Stomach (tissue), 9 donors: ENCODE measurements around the gene EEF1AKMT1. TPM values are rescaled to one million over a fixed set of nuclear protein-coding genes. Genes with fewer than 3 reads are reported as not detected.

Source experiments
- DNase-seq, 2 donors: peaks; one replicate each; pipeline versions ENCODE4 v3.0.0 to v3.0.0-alpha.2; 2013 to 2019
- H3K27ac ChIP-seq, 5 donors: fragments of 200-600 bp in 4 of 5; sonication (generic) in 4 of 5; one replicate each; pipeline ENCODE4 v1.5.1; 2013 to 2019; ENCODE audit warnings: mild to moderate bottlenecking in 1 of 5, moderate library complexity in 1 of 5
- H3K27me3 ChIP-seq, 3 donors: fragments of 200-600 bp; sonication (generic); one replicate each; pipeline ENCODE4 v1.5.1; 2017 to 2019; ENCODE audit warnings: mixed run types in 1 of 3
- H3K36me3 ChIP-seq, 4 donors: fragments of 200-600 bp; sonication (generic); 1 replicate in 3 of 4; 2 replicates in 1 of 4; pipeline ENCODE4 v1.5.1; 2016 to 2019
- H3K4me1 ChIP-seq, 4 donors: fragments of 200-600 bp; sonication (generic); one replicate each; pipeline ENCODE4 v1.5.1; 2016 to 2019
- H3K4me3 ChIP-seq, 4 donors: fragments of 200-600 bp; sonication (generic) in 3 of 4; one replicate each; pipeline ENCODE4 v1.5.1; 2016 to 2019; ENCODE audit warnings: mild to moderate bottlenecking in 1 of 4
- H3K9me3 ChIP-seq, 4 donors: fragments of 200-600 bp; sonication (generic); one replicate each; pipeline ENCODE4 v1.5.1; 2016 to 2019
- CTCF ChIP-seq, 7 experiments: fragments of 450-650 bp in 4 of 7; fragments of 200-600 bp in 3 of 7; sonication (generic) in 3 of 7; IDR thresholded peaks; one replicate each; pipeline ENCODE4 v1.5.1; 2016 to 2019; ENCODE audit warnings: antibody characterized with exemption in 7 of 7, control low read depth in 2 of 7, mild to moderate bottlenecking in 1 of 7
- EP300 ChIP-seq: sonication (generic); formaldehyde crosslinking; IDR thresholded peaks from one replicate; pipeline ENCODE4 v1.6.1; 2017; ENCODE audit warnings: antibody characterized with exemption
- POLR2A ChIP-seq, 4 donors: fragments of 450-650 bp; IDR thresholded peaks; one replicate each; pipeline ENCODE4 v1.6.1; 2016; ENCODE audit warnings: antibody characterized with exemption in 4 of 4, control low read depth in 2 of 4, mild to moderate bottlenecking in 1 of 4, moderate library complexity in 1 of 4
- POLR2AphosphoS5 ChIP-seq, 3 donors: sonication (generic); formaldehyde crosslinking; IDR thresholded peaks; one replicate each; pipeline ENCODE4 v1.6.1; 2016; ENCODE audit warnings: antibody characterized with exemption in 3 of 3
- whole genome bisulfite sequencing, 5 donors: extraction: QIAGEN DNeasy Blood & Tissue Kit in 3 of 5; methylation state at CpG; one replicate each; pipeline versions ENCODE4 v1.1.5 to v1.1.7; 2013 to 2018; 5-methylcytosine and 5-hydroxymethylcytosine counted together
- intact Hi-C: fragments of 100-400 bp; cut with DNase I; formaldehyde crosslinking; loops from one replicate; pipeline ENCODE4 v1.15.1; 2023; ENCODE audit warnings: low total_unique reads
- polyA plus RNA-seq, 3 donors: library from polyadenylated mRNA; stranded (reverse); fragments of 200-250 nt; gene quantifications; one replicate each; pipeline ENCODE4 v1.2.3, GENCODE V29; 2013
- total RNA-seq, 5 donors: library from RNA; depleted of rRNA; stranded (reverse); fragments of >200 nt; gene quantifications; one replicate each; pipeline versions ENCODE4 v1.1.0 to v1.2.3, GENCODE V29; 2014 to 2016
- donor health status: healthy with polysubstance abuse.
- donor health status: Bipolar disorder and iron deficiency.
- donor health status: healthy.

The EEF1AKMT1 gene
- total and polyA plus RNA-seq, 8 donors = 3.1 to 14.1 (median 7.2) TPM; not detected in 1

GRCh38 chr13:20686167-20686566, 87.6 kb downstream of the EEF1AKMT1 start:
- TF ChIP-seq EP300 = no peak
- no peak for TF ChIP-seq POLR2A (IDR thresholded peaks at IDR 0.05)
- TF ChIP-seq CTCF (IDR thresholded peaks at IDR 0.05) = no peak
- TF ChIP-seq POLR2AphosphoS5 (IDR thresholded peaks at IDR 0.05) = no peak
- intact Hi-C loops = no loop called here
- no peak for DNase-seq
- no peaks in the 10 kb centered on the region for H3K27me3 ChIP-seq
- H3K9me3 ChIP-seq = no peaks in the 10 kb centered on the region
- H3K4me3 ChIP-seq = no peak overlapping the region
- H3K27ac ChIP-seq = no peak overlapping the region
- WGBS, 5 donors = 80 to 96% (median 95%) methylated on average over 1 of the region's 1 CpG
- peaks cover 0 to 21% (median 7%) of the 10 kb centered on the region in 4 donors for H3K36me3 ChIP-seq
- no peaks in the 10 kb centered on the region for H3K4me1 ChIP-seq

DNA sequence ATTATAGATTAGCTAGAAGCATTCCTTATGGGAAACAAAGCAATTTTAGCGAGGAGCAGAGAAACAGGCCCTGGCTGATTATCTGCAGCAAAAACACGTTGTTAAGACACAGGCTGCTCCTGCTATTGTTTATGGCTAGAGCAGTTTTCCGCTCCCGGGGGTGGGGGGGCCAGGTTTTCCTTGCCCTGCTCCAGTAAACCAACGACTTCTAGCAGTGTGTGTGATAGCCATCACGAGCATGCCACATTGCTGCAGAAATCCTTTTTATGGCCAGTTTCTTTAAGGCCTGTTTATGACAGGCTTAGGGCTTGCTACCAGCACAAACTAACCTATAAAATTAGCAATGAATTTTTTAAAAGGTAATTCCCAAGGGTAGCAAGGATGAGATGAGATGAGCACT, 88.7 kb downstream of the EEF1AKMT1 start:
- Histone ChIP-seq H3K4me1 (no peaks in the 10 kb centered on the region), H3K27me3 (no peaks in the 10 kb centered on the region), H3K36me3 (peaks cover 0 to 14% (median 5%) of the 10 kb centered on the region in 4 donors), H3K4me3 (no peak overlapping the region), H3K27ac (no peak overlapping the region), H3K9me3 (no peaks in the 10 kb centered on the region)
- WGBS, 5 donors = 66 to 86% (median 78%) methylated on average over 6 of the region's 6 CpGs
- TF ChIP-seq POLR2A (IDR thresholded peaks at IDR 0.05) (no peak), POLR2AphosphoS5 (IDR thresholded peaks at IDR 0.05) (no peak), EP300 (no peak), CTCF (IDR thresholded peaks at IDR 0.05) (no peak)
- DNase-seq = no peak
- intact Hi-C loops = no loop called here

GRCh38 chr13:20684546-20684945, 89.2 kb downstream of the EEF1AKMT1 start:
- H3K27me3 ChIP-seq = no peaks in the 10 kb centered on the region
- H3K36me3 ChIP-seq = peaks cover 0 to 14% (median 5%) of the 10 kb centered on the region in 4 donors
- no peak overlapping the region for H3K27ac ChIP-seq
- no peak for DNase-seq
- intact Hi-C loops = no loop called here
- WGBS, 5 donors = 77 to 88% (median 82%) methylated on average over 17 to 18 of the region's 18 CpGs
- no peaks in the 10 kb centered on the region for H3K9me3 ChIP-seq
- no peak overlapping the region for H3K4me3 ChIP-seq
- no peaks in the 10 kb centered on the region for H3K4me1 ChIP-seq
- no peak for TF ChIP-seq POLR2A (IDR thresholded peaks at IDR 0.05)
- TF ChIP-seq CTCF (IDR thresholded peaks at IDR 0.05) = no peak
- no peak for TF ChIP-seq POLR2AphosphoS5 (IDR thresholded peaks at IDR 0.05)
- TF ChIP-seq EP300 = no peak

DNA sequence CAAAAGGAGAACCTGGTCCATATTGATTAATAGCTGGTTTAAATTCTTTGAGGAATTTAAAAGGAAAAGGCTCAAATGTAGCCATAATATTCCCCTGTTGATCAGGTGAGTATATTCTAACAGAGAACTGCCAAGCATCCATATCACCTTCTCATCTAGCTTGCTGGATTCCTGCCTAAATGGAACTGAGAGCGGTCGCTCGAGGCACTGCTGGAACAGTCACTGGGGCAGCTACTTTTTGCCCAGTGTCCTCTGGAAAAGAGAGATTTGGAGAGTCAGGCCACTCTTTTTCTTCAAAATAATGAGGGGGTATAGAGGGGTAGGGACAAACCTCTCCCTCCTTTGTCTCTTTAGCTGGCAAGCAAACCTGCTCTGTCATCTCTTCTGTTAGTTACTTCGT, 89.7 kb downstream of the EEF1AKMT1 start:
- intact Hi-C loops = no loop called here
- no peaks in the 10 kb centered on the region for H3K27me3 ChIP-seq
- TF ChIP-seq EP300 (no peak), POLR2A (IDR thresholded peaks at IDR 0.05) (no peak), CTCF (IDR thresholded peaks at IDR 0.05) (no peak), POLR2AphosphoS5 (IDR thresholded peaks at IDR 0.05) (no peak)
- no peaks in the 10 kb centered on the region for H3K9me3 ChIP-seq
- H3K4me1 ChIP-seq = no peaks in the 10 kb centered on the region
- no peak overlapping the region for H3K27ac ChIP-seq
- H3K4me3 ChIP-seq = no peak overlapping the region
- 84 to 93% (median 91%) methylated on average over 4 of the region's 4 CpGs for WGBS, 5 donors
- peaks cover 0 to 18% (median 5%) of the 10 kb centered on the region in 4 donors for H3K36me3 ChIP-seq
- DNase-seq = no peak
